Fibroblast of lung (primary cell): ENCODE measurements around the gene UBB.

Experiments
- CTCF ChIP-seq, 2 donors: IDR thresholded peaks in 1 of 2; conservative IDR thresholded peaks in 1 of 2; 1 replicate in 1 of 2; 2 replicates in 1 of 2; pipeline ENCODE4 v1.5.1; 2011 to 2012; ENCODE audit warnings: low read length in 2 of 2, control low read depth in 1 of 2, inconsistent platforms in 1 of 2, low read depth in 1 of 2, mild to moderate bottlenecking in 1 of 2
- EZH2 ChIP-seq: IDR thresholded peaks from 2 replicates; pipeline ENCODE4 v1.5.1; 2012; ENCODE audit warnings: low read length, control low read depth, mild to moderate bottlenecking; ENCODE audit errors: missing control alignments

GRCh38 chr17:16391451-16391850, 10.6 kb downstream of the UBB start:
- TF ChIP-seq CTCF (conservative IDR thresholded peaks at IDR 0.05 in 1 of 2, IDR thresholded peaks at IDR 0.05 in 1 of 2; ENCODE audit: low read depth in 1 of 2, low read length in 2 of 2), result no peak
- no peak for TF ChIP-seq EZH2
